Activated naive CD8-positive, alpha-beta T cell treated with anti-CD3 and anti-CD28 coated beads, Interleukin-2, amount 10 ng/mL, durations not matched to agents 7 days and 5 days (primary cell): ENCODE results near the gene SMG6. TPM values are rescaled to one million over a fixed set of nuclear protein-coding genes. Genes with fewer than 3 reads are reported as not detected.

Source experiments
- ATAC-seq: fragments of 150-1000 bp; cut with Tn5 transposase; one replicate; pipeline ENCODE4 v1.10.0; 2021; ENCODE audit warnings: low read depth, moderate library complexity
- POLR2A ChIA-PET: fragments of 350-600 bp; sonication (Branson Sonifier 250); formaldehyde crosslinking; loops from one replicate; lab custom pipeline; 2021; ENCODE audit warnings: antibody characterized with exemption; lab: Charles Lee
- DNase-seq: peaks from one replicate; pipeline ENCODE4 v3.0.0; 2021
- H3K27ac Mint-ChIP-seq: one replicate; pipeline ENCODE4 v1.8.0; 2022; ENCODE audit warnings: mild to moderate bottlenecking, mixed read lengths
- H3K27me3 Mint-ChIP-seq: one replicate; pipeline ENCODE4 v1.8.0; 2022; ENCODE audit warnings: mild to moderate bottlenecking, moderate library complexity, mixed read lengths
- H3K36me3 Mint-ChIP-seq: one replicate; pipeline ENCODE4 v1.8.0; 2021; ENCODE audit warnings: mild to moderate bottlenecking, mixed read lengths
- H3K4me1 Mint-ChIP-seq: one replicate; pipeline ENCODE4 v1.8.0; 2021; ENCODE audit warnings: mixed read lengths
- H3K4me3 Mint-ChIP-seq: one replicate; pipeline ENCODE4 v1.8.0; 2022; ENCODE audit warnings: mild to moderate bottlenecking, moderate library complexity, mixed read lengths
- H3K9me3 Mint-ChIP-seq: one replicate; pipeline ENCODE4 v1.8.0; 2021; ENCODE audit warnings: mixed read lengths
- total RNA-seq, 2 experiments: library from RNA; stranded (reverse); gene quantifications; one replicate each; pipeline ENCODE4 v1.2.3, GENCODE V29; 2021

SMG6 gene
- total RNA-seq, 2 experiments from 2014 or later = 48.5 to 58.3 TPM

- ATAC-seq = no peak
- no peak overlapping the region for H3K4me3 Mint-ChIP-seq
- DNase-seq = no peak
- peaks cover 36% of the 10 kb centered on the region for H3K36me3 Mint-ChIP-seq
- no peaks in the 10 kb centered on the region for H3K9me3 Mint-ChIP-seq
- POLR2A ChIA-PET = interaction anchor here (0.6 kb wide), 1 partner anchor 417 kb away, joined by 3 read pairs; no protein-coding TSS in a partner anchor
- H3K27ac Mint-ChIP-seq = no peak overlapping the region
- no peaks in the 10 kb centered on the region for H3K27me3 Mint-ChIP-seq
- peaks cover 33% of the 10 kb centered on the region for H3K4me1 Mint-ChIP-seq
Measured at GRCh38 chr17:2181897-2182448, 121.6 kb downstream of the SMG6 start.

GRCh38 chr17:2181206-2181896 is 122.2 kb downstream of the SMG6 start:
- H3K36me3 Mint-ChIP-seq = peaks cover 34% of the 10 kb centered on the region
- peaks cover 36% of the 10 kb centered on the region for H3K4me1 Mint-ChIP-seq
- POLR2A ChIA-PET = no interaction called here
- H3K9me3 Mint-ChIP-seq = no peaks in the 10 kb centered on the region
- no peak overlapping the region for H3K27ac Mint-ChIP-seq
- no peak for ATAC-seq
- DNase-seq = no peak
- no peak overlapping the region for H3K4me3 Mint-ChIP-seq
- no peaks in the 10 kb centered on the region for H3K27me3 Mint-ChIP-seq

- Mint-ChIP-seq H3K27ac (no peak overlapping the region), H3K9me3 (no peaks in the 10 kb centered on the region), H3K4me1 (peaks cover 37% of the 10 kb centered on the region), H3K27me3 (no peaks in the 10 kb centered on the region), H3K36me3 (peaks cover 29% of the 10 kb centered on the region), H3K4me3 (no peak overlapping the region)
- POLR2A ChIA-PET = no interaction called here
- no peak for DNase-seq
- no peak for ATAC-seq
Measured at GRCh38 chr17:2180768-2181167, 122.8 kb downstream of the SMG6 start.

- H3K27ac Mint-ChIP-seq = no peak overlapping the region
- no peak overlapping the region for H3K4me3 Mint-ChIP-seq
- DNase-seq = no peak
- H3K4me1 Mint-ChIP-seq = peaks cover 41% of the 10 kb centered on the region
- POLR2A ChIA-PET = no interaction called here
- no peaks in the 10 kb centered on the region for H3K27me3 Mint-ChIP-seq
- no peak for ATAC-seq
- peaks cover 28% of the 10 kb centered on the region for H3K36me3 Mint-ChIP-seq
- H3K9me3 Mint-ChIP-seq = no peaks in the 10 kb centered on the region
Measured at GRCh38 chr17:2179615-2180295, 123.8 kb downstream of the SMG6 start.

- Mint-ChIP-seq H3K9me3 (no peaks in the 10 kb centered on the region), H3K27me3 (no peaks in the 10 kb centered on the region), H3K4me1 (peaks cover 49% of the 10 kb centered on the region), H3K27ac (no peak overlapping the region), H3K36me3 (peaks cover 35% of the 10 kb centered on the region), H3K4me3 (no peak overlapping the region)
- no peak for DNase-seq
- no peak for ATAC-seq
- POLR2A ChIA-PET = interaction anchor here (1.5 kb wide), 1 partner anchor 157 kb away, joined by 3 read pairs; the partner anchor contains the start of gene TSR1
Measured at GRCh38 chr17:2178798-2179501, 124.6 kb downstream of the SMG6 start.

- POLR2A ChIA-PET = interaction anchor here (0.6 to 0.9 kb wide), 3 partner anchors 67 to 904 kb away, joined by 3 to 4 read pairs (median 3); no protein-coding TSS in a partner anchor
- Mint-ChIP-seq H3K27ac (peak overlapping the region; percentile 8), H3K4me3 (no peak overlapping the region), H3K27me3 (no peaks in the 10 kb centered on the region), H3K4me1 (peaks cover 51% of the 10 kb centered on the region), H3K9me3 (no peaks in the 10 kb centered on the region), H3K36me3 (peaks cover 27% of the 10 kb centered on the region)
- no peak for DNase-seq
- no peak for ATAC-seq
Measured at GRCh38 chr17:2177235-2177811, 126.3 kb downstream of the SMG6 start.

- H3K27me3 Mint-ChIP-seq = no peaks in the 10 kb centered on the region
- H3K27ac Mint-ChIP-seq = peak overlapping the region; percentile 33
- no peak for ATAC-seq
- peaks cover 48% of the 10 kb centered on the region for H3K4me1 Mint-ChIP-seq
- POLR2A ChIA-PET = no interaction called here
- no peaks in the 10 kb centered on the region for H3K9me3 Mint-ChIP-seq
- no peak for DNase-seq
- peaks cover 25% of the 10 kb centered on the region for H3K36me3 Mint-ChIP-seq
- H3K4me3 Mint-ChIP-seq = no peak overlapping the region
Measured at GRCh38 chr17:2176499-2177169, 127.0 kb downstream of the SMG6 start.

- ATAC-seq (no peak), DNase-seq (no peak)
- Mint-ChIP-seq H3K27me3 (no peaks in the 10 kb centered on the region), H3K4me3 (peak overlapping the region; percentile 51), H3K9me3 (no peaks in the 10 kb centered on the region), H3K4me1 (peaks cover 44% of the 10 kb centered on the region), H3K27ac (peak overlapping the region; percentile 60), H3K36me3 (peaks cover 25% of the 10 kb centered on the region)
- POLR2A ChIA-PET = no interaction called here
Measured at GRCh38 chr17:2175294-2175628, 128.3 kb downstream of the SMG6 start.

GRCh38 chr17:2174468-2175293 is 128.9 kb downstream of the SMG6 start:
- H3K9me3 Mint-ChIP-seq = no peaks in the 10 kb centered on the region
- H3K4me3 Mint-ChIP-seq = peak overlapping the region; percentile 51
- peaks cover 43% of the 10 kb centered on the region for H3K4me1 Mint-ChIP-seq
- POLR2A ChIA-PET = no interaction called here
- DNase-seq (no peak), ATAC-seq (no peak)
- H3K27me3 Mint-ChIP-seq = no peaks in the 10 kb centered on the region
- H3K27ac Mint-ChIP-seq = peak overlapping the region; percentile 63
- H3K36me3 Mint-ChIP-seq = peaks cover 25% of the 10 kb centered on the region

GRCh38 chr17:2174014-2174413 is 129.6 kb downstream of the SMG6 start:
- peak overlapping the region; percentile 9 for H3K4me3 Mint-ChIP-seq
- peaks cover 43% of the 10 kb centered on the region for H3K4me1 Mint-ChIP-seq
- H3K27ac Mint-ChIP-seq = peak overlapping the region; percentile 63
- DNase-seq (no peak), ATAC-seq (no peak)
- POLR2A ChIA-PET = no interaction called here
- H3K9me3 Mint-ChIP-seq = no peaks in the 10 kb centered on the region
- peaks cover 28% of the 10 kb centered on the region for H3K36me3 Mint-ChIP-seq
- H3K27me3 Mint-ChIP-seq = no peaks in the 10 kb centered on the region

- no peak for DNase-seq
- peaks cover 26% of the 10 kb centered on the region for H3K36me3 Mint-ChIP-seq
- POLR2A ChIA-PET = no interaction called here
- ATAC-seq = no peak
- no peaks in the 10 kb centered on the region for H3K27me3 Mint-ChIP-seq
- peak overlapping the region; percentile 65 for H3K27ac Mint-ChIP-seq
- no peaks in the 10 kb centered on the region for H3K9me3 Mint-ChIP-seq
- no peak overlapping the region for H3K4me3 Mint-ChIP-seq
- peaks cover 43% of the 10 kb centered on the region for H3K4me1 Mint-ChIP-seq
Measured at GRCh38 chr17:2172999-2173398, 130.6 kb downstream of the SMG6 start.
